Measurements from ENCODE around the gene UBR7.
"Not testable (repeated sequence)": the region's sequence is repeated elsewhere in the genome, so short reads cannot be mapped to it uniquely, and the experiment has no call there.

Gene UBR7

GRCh38 chr14:93228550-93228949 is 21.5 kb downstream of the UBR7 start (continued):
- no peak for TF ChIP-seq ZFP30 (CRISPR knock-in tag; IDR thresholded peaks at IDR 0.05)
- no peak for TF ChIP-seq ZFP3 (CRISPR knock-in tag; IDR thresholded peaks at IDR 0.05)
- no peak for TF ChIP-seq CSDC2 (CRISPR knock-in tag; IDR thresholded peaks at IDR 0.05)
- TF ChIP-seq PPARA (CRISPR knock-in tag; IDR thresholded peaks at IDR 0.05; ENCODE audit: borderline replicate concordance), result no peak
- no peak for TF ChIP-seq RARB (CRISPR knock-in tag; IDR thresholded peaks at IDR 0.05)
- TF ChIP-seq TCF4 (CRISPR knock-in tag; IDR thresholded peaks at IDR 0.05; ENCODE audit: borderline replicate concordance), result no peak
- no peak for TF ChIP-seq ISL1 (CRISPR knock-in tag; IDR thresholded peaks at IDR 0.05)

GRCh38 chr14:93230539-93230938 is 23.5 kb downstream of the UBR7 start:
- ATAC-seq, result no peak
- TF ChIP-seq POU6F1 (CRISPR knock-in tag; IDR thresholded peaks at IDR 0.05; ENCODE audit: borderline replicate concordance, low read depth), result no peak
- no peak for TF ChIP-seq PPARA (CRISPR knock-in tag; IDR thresholded peaks at IDR 0.05; ENCODE audit: borderline replicate concordance)
- TF ChIP-seq GLIS3 (CRISPR knock-in tag; IDR thresholded peaks at IDR 0.05), result no peak

- ATAC-seq, result peak; percentile 94
- TF ChIP-seq ZC3H10 (CRISPR knock-in tag; IDR thresholded peaks at IDR 0.05), result no peak
- no peak for TF ChIP-seq OSR1 (CRISPR knock-in tag; IDR thresholded peaks at IDR 0.05)
- TF ChIP-seq ARNTL (CRISPR knock-in tag; IDR thresholded peaks at IDR 0.05; ENCODE audit: borderline replicate concordance, low read depth), result no peak
- no peak for TF ChIP-seq ZNF565 (CRISPR knock-in tag; conservative IDR thresholded peaks at IDR 0.05; ENCODE audit: low read depth)
- TF ChIP-seq BACH2 (CRISPR knock-in tag; IDR thresholded peaks at IDR 0.05; ENCODE audit: borderline replicate concordance), result no peak
- TF ChIP-seq CSRNP3 (CRISPR knock-in tag; IDR thresholded peaks at IDR 0.05), result no peak
- no peak for TF ChIP-seq TOX (CRISPR knock-in tag; IDR thresholded peaks at IDR 0.05; ENCODE audit: borderline replicate concordance)
- no peak for TF ChIP-seq ZNF8 (CRISPR knock-in tag; IDR thresholded peaks at IDR 0.05)
- TF ChIP-seq SNAI2 (CRISPR knock-in tag; IDR thresholded peaks at IDR 0.05), result no peak
- TF ChIP-seq RARB (CRISPR knock-in tag; IDR thresholded peaks at IDR 0.05), result no peak
Observed at GRCh38 chr14:93231129-93231979, 24.3 kb downstream of the UBR7 start.

- no peak for ATAC-seq
- TF ChIP-seq CREB5 (CRISPR knock-in tag; IDR thresholded peaks at IDR 0.05; ENCODE audit: low read depth) (no peak), OSR1 (CRISPR knock-in tag; IDR thresholded peaks at IDR 0.05) (no peak), ZFP3 (CRISPR knock-in tag; IDR thresholded peaks at IDR 0.05) (no peak), CSDC2 (CRISPR knock-in tag; IDR thresholded peaks at IDR 0.05) (no peak), ESRRG (CRISPR knock-in tag; IDR thresholded peaks at IDR 0.05) (no peak)
Observed at GRCh38 chr14:93232159-93232558, 25.1 kb downstream of the UBR7 start.

- ATAC-seq, result not testable (repeated sequence)
Observed at GRCh38 chr14:93233078-93233477, 26.0 kb downstream of the UBR7 start.

- peak; percentile 10 for ATAC-seq
- no peak for TF ChIP-seq SNAI2 (CRISPR knock-in tag; IDR thresholded peaks at IDR 0.05)
- no peak for TF ChIP-seq BACH2 (CRISPR knock-in tag; IDR thresholded peaks at IDR 0.05; ENCODE audit: borderline replicate concordance)
- TF ChIP-seq ISL1 (CRISPR knock-in tag; IDR thresholded peaks at IDR 0.05), result no peak
- no peak for TF ChIP-seq TSHZ2 (CRISPR knock-in tag; IDR thresholded peaks at IDR 0.05)
- TF ChIP-seq ZNF70 (CRISPR knock-in tag; IDR thresholded peaks at IDR 0.05), result no peak
- TF ChIP-seq PPARA (CRISPR knock-in tag; IDR thresholded peaks at IDR 0.05; ENCODE audit: borderline replicate concordance), result no peak
- TF ChIP-seq ESRRG (CRISPR knock-in tag; IDR thresholded peaks at IDR 0.05), result no peak
- TF ChIP-seq TOX (CRISPR knock-in tag; IDR thresholded peaks at IDR 0.05; ENCODE audit: borderline replicate concordance), result no peak
- TF ChIP-seq CREB5 (CRISPR knock-in tag; IDR thresholded peaks at IDR 0.05; ENCODE audit: low read depth), result no peak
- no peak for TF ChIP-seq OSR1 (CRISPR knock-in tag; IDR thresholded peaks at IDR 0.05)
- no peak for TF ChIP-seq TCF4 (CRISPR knock-in tag; IDR thresholded peaks at IDR 0.05; ENCODE audit: borderline replicate concordance)
- no peak for TF ChIP-seq ZC3H10 (CRISPR knock-in tag; IDR thresholded peaks at IDR 0.05)
Observed at GRCh38 chr14:93234798-93235197, 27.7 kb downstream of the UBR7 start.

Data from SK-N-SH treated with all-trans-retinoic acid at 6 μM for 48 hours (cell line).